HG02623 (cell line): ENCODE results near the gene SCARB2.

ENCODE experiments used
- ATAC-seq: cut with Tn5 transposase; IDR thresholded peaks from one replicate; pipeline ENCODE4 v1.9.1; 2021; ENCODE audit warnings: moderate library complexity; ENCODE audit not compliant: unreplicated experiment

SCARB2 gene

GRCh38 chr4:76232681-76233080, 19.1 kb upstream of the SCARB2 start:
- no peak for ATAC-seq

GRCh38 chr4:76226418-76226817, 12.8 kb upstream of the SCARB2 start:
- ATAC-seq, result no peak

DNA sequence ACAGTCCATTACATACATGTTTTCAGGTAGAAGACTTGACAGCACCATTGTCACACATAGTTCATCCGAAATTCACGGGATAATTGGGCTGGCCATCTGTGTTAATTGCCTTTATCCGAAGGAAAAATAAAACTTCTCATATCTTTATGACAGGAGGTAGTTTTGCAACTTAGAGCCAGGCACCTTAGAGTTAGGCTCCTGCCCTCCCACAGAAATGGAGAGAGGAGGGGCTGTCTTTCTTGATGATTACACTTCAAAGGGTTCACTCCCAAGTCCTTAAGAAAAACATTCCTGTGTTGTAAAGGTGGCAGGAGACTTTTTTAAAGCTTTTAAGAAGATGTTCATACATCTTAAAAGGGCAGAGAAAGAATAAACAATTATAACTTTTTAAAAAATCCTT, 10.5 kb upstream of the SCARB2 start:
- no peak for ATAC-seq

- ATAC-seq, result no peak
Measured at GRCh38 chr4:76219299-76220055, 5.9 kb upstream of the SCARB2 start.

DNA sequence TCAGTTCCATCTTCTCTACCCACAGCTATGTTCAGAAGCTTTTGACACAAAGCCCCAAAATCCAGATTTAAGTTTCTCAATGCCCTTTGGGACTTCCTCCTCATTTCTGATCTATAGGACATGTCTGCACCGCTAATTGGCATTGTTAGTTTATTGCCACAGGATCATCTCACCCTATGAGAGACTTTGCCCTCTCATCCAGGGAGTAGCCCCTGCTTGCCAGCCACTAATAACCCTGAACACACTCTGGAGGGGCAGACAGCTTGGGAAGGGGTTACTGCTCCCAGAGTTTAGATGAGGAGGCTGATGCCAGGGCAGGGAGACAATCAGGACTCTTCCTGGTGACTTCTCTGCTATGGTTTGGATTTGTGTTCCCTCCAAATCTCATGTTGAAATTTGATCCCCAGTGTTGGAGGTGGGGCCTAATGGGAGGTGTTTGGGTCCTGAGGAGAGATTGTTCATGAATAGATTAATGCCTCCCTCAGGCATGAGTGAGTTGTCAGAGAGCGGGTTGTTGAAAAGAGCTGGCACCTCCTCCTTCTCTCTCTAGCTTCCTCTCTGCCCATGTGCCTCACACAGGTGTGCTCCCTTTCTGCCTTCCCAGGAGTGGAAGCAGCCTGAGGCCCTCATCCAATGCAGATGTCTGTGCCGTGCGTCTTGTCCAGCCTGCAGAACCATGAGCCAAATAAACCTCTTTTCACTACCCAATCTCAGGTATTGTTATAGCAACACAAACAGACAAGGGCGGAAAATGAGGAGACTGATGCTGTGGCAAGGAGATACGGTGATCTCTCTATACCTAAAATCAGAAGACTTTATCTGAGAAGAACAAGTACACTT, 3.6 kb upstream of the SCARB2 start:
- ATAC-seq, result no peak

- no peak for ATAC-seq
Measured at GRCh38 chr4:76216524-76216923, 2.9 kb upstream of the SCARB2 start.

DNA sequence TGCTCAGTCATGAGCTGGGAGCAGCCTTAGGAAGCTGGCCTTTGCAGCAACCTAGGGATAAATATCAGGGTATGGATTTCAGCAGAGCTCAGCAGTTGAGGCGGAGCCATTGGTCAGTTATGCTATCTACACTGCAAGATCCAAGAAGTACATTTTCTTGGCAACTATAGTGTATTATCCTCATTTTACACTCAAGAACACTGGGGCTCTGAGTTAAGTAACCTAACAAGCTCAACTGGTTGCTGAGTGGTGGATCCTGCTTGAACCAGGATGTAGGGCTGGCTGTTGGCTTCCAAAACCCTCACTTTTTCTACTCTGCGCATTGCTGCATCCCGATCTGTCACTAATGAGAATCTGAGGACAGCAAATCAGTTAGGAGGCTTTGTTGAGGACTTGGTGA, 1.5 kb upstream of the SCARB2 start:
- ATAC-seq, result no peak

DNA sequence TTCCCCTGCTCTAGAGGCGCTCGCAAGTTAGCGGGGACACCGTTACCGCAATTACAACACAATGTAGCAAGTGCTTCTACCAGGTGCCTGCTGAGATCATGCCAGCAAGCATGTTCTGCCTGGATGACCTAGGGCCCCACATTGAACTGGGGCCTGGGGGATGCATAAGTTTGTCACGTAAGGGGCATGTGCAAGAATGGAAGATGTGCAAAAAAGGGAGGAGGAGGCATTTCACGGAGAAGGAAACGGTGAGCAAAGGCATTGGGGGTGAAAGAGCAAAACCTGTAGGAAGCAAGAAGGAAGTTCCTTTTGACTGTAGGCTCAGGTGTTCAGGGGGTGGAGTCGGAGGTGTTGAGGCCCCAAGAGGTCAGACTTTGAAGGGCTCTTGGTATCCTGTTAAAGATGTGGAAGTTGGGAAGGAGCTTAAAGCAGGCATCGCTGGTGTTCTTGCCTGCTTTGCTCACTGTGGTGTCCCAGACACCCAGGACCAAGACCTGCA, 602 bp upstream of the SCARB2 start:
- peak; percentile 3 for ATAC-seq

DNA sequence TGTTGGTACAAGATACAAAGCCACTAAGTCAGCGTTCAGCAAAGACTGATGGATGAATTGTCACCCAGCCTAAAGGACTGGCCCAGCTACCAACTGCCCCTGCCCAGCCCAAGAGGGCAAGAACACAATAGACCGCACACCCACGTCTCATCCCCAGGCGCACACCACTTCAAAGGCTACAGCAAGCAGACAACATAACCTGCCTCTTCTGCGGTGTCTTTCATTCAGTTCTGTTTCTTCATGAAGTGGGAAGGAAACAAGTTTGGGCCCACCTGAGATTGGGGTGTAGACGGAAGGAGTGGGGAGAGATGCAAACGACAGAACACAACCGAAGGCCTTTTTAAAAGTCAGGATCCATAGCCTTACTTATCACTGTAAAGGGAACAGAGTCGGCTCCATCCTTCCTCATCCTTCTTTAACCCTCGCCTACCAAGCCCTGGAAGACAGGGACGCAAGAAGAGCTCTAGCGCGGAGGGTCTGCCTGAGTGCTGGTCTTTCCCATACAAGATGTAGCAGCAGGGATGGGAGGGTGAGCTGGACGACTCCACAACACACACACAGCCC, 691 bp downstream of the SCARB2 start:
- no peak for ATAC-seq

DNA sequence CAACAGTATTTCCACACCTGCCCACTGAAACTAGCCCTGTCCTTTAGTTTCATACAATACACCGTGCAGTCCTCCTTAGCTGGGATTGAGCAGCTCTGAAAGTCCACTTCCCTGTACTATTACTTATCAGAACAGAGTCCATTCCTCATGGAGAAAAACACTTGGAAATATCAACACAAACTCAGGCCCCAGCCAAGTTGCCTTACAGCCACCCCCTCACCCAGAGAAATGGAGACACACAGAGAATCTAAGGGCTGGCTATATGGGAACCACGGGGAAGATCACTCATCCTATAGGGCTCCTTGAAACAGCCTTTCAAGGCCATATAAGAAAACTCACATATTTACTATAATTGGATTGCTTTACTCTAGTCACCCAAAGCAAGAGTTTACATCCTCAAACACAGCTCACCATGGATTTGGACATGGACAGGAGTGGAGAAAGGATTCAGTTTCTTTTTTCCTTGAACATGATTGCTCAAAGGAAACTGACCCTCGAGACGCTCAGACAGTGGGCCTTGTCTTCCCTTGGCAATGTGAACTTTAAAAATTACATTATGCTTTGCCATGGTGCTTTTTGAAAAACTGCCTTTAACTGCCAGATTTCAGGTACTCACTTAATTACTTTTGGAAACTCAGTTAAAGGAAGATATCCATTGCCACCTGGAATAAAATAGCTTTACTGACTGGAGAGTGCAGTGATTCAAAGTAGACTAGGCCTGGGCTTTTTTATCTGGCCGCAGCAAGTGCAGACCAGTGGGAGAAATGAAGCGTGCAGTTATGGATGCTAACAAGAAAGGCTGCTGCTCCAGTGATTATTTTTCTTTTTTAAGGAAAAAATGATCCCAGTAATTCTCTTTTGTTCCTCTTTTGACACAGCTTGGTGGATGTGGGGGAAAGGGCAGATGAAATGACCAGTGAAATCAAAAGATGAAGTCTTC, 1.6 kb downstream of the SCARB2 start:
- no peak for ATAC-seq

DNA sequence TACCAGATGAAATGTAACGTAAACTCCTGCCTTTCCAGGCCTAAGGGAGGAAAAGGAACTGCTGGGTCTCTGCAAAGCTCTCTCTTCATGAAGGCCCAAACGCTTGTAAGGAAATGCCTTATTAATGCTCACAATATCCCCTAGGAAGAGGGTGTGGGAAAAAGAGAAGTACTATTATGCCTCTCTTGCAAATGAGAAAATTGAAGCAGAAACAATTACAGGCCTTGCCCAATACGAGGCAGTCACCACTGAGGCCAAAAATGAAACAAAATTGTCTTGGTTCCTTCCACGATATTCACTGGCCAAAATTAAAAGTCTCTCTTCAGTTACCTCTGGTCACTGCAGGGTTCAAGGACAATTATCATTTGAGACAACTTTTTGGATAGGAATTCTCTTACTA, 3.2 kb downstream of the SCARB2 start:
- ATAC-seq, result no peak

DNA sequence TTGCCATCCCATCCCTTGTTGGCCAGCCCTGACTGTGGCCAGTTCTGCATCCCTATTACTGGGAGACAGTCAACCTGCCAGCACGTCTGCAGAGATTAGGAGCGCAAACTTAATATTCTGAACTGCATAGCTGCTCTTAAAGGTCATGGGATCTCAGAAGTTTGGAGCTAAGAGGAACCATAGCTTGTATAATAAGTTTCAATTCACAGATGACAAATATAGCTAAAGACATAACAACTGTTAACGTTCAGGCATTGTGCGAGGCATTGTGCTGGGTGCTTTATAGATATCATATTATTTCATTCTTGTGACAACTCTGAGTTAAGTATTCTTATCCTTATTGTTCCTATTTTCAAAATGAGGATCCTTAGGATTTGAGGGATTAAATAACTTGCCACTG, 3.7 kb downstream of the SCARB2 start:
- ATAC-seq, result no peak

GRCh38 chr4:76208005-76208765, 5.4 kb downstream of the SCARB2 start:
- no peak for ATAC-seq

DNA sequence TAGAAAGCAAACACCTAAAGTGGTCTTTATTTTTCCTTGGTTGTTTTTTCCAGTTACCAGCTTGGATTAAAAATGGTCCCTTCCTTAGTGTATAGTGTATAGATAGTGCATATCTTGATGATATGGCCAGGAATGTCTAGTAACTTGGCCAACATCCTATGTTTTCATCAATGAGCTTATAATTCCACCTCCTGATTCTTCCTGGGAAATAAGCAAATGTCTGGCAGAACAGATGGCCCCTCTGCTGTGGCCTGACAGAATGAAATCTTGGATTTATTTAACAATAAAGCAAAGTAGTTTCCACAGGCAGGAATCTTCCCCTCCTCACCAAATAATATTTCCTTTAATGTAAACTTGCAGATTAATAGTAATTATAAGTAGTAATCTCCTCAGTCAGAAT, 6.1 kb downstream of the SCARB2 start:
- no peak for ATAC-seq

DNA sequence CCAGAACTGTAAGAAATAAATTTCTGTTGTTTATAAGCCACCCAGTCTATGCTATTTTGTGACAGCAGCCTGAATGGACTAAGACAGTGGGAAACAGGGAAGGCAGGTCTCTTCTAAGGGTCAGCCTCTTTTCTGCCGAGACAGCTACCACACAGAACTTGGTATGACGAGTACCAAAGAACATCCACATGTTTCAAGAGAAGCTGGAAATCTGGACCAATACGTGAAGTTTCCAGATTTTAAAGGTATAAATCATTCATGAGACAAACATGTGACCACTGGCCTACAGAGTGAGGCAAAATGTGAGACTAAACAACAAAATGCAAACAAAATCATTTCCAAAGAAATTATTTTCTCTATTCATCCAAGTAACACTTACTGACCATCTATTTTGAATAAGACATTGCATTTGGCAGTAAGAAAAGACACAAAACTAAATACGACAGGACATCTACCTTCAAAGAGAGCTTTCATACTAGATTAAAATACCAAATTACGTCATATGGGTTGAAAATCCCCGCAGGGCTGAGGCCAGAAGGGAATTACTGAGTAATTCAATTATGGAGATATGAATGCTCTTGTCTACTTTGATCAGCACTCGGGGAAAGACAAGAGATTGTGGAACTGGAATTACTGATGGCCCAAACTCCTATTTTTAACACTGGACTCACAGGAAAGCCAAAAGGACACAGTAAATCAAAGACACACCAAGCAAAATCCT, 7.2 kb downstream of the SCARB2 start:
- no peak for ATAC-seq

DNA sequence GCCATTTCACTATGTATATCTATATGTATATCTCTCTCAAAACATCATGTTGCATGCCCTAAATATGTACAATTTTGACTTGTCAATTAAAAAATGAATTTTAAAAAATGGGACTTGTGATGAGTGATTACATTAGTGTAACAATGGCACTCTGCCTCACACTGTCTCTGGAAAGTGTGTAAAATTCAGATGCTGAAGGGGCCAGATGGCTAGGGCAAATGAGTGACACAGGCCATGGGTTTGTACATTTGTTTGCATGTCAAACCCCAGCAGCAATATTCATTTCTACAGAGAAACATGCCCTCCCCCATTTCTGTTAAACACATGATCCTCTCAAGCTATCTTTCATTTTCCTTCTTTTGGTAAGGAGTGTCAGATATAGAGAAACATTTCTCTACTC, 8.1 kb downstream of the SCARB2 start:
- ATAC-seq, result no peak

- ATAC-seq, result no peak
Measured at GRCh38 chr4:76204936-76205335, 8.7 kb downstream of the SCARB2 start.

DNA sequence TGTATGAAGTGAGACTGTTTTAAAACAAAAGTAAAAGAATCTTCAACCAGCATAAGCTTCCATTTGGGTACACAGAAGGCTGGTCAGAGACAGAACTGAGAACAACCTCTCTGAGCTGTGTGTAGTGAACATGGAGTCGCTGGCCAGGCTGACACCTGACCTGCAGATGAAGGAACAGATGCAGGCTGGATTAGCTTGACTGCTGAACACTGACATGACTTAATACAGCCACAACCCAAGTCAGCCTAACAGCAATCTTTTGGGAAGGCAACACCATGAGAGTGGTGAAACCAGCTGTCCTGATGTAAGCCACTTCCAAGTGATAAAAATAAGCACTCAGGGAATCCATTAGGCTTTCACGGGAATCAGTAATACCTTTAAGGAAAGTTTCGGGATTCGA, 10.1 kb downstream of the SCARB2 start:
- no peak for ATAC-seq

DNA sequence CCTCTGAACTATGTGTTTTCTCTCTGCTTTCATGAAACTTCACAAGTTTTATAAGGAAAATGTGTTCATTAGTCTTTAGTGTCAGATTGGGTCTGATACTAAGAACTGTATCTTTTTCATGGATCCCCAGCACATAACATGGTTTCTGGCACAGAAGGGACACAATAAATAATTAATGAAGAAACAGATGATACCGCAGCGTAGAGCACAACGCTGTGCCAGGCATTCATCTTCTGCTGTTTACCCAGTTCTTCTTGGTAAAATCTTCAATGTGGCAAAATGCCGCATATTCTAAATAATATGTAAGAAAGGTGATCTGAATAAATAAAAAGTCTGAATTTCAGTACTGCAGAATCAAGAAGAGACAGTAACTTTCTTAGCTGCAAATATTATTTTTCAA, 12.3 kb downstream of the SCARB2 start:
- ATAC-seq, result no peak
